Kidney glomerular epithelial cell (primary cell): Measurements from ENCODE around the gene CSF2.
"Not testable (repeated sequence)": the region's sequence is repeated elsewhere in the genome, so short reads cannot be mapped to it uniquely, and the experiment has no call there.

ENCODE experiments used
- DNase-seq: peaks from one replicate; lab custom pipeline; 2025; lab: John Stamatoyannopoulos, UW

The CSF2 gene

GRCh38 chr5:132090107-132090506 lies 16.5 kb downstream of the CSF2 start:
- peak; percentile 55 for DNase-seq

GRCh38 chr5:132093271-132093670 lies 19.7 kb downstream of the CSF2 start:
- no peak for DNase-seq

GRCh38 chr5:132094393-132095076 lies 20.9 kb downstream of the CSF2 start:
- peak; percentile 86 for DNase-seq

GRCh38 chr5:132095077-132095410 lies 21.5 kb downstream of the CSF2 start:
- no peak for DNase-seq

GRCh38 chr5:132095424-132095972 lies 21.9 kb downstream of the CSF2 start:
- no peak for DNase-seq

GRCh38 chr5:132096904-132097303 lies 23.3 kb downstream of the CSF2 start:
- no peak for DNase-seq

- peak; percentile 14 for DNase-seq
Measured at GRCh38 chr5:132098151-132098594, 24.6 kb downstream of the CSF2 start.

- no peak for DNase-seq
Measured at GRCh38 chr5:132098621-132099020, 25.0 kb downstream of the CSF2 start.

GRCh38 chr5:132099076-132099748 lies 25.6 kb downstream of the CSF2 start:
- DNase-seq = no peak

- DNase-seq = no peak
Measured at GRCh38 chr5:132099905-132100304, 26.3 kb downstream of the CSF2 start.

- no peak for DNase-seq
Measured at GRCh38 chr5:132100672-132101261, 27.2 kb downstream of the CSF2 start.

- no peak for DNase-seq
Measured at GRCh38 chr5:132101385-132101880, 27.8 kb downstream of the CSF2 start.

GRCh38 chr5:132102101-132102701 lies 28.6 kb downstream of the CSF2 start:
- DNase-seq = no peak

- no peak for DNase-seq
Measured at GRCh38 chr5:132102944-132103331, 29.3 kb downstream of the CSF2 start.

GRCh38 chr5:132103332-132103951 lies 29.9 kb downstream of the CSF2 start:
- DNase-seq = peak; percentile 66

- no peak for DNase-seq
Measured at GRCh38 chr5:132103969-132104391, 30.4 kb downstream of the CSF2 start.

- no peak for DNase-seq
Measured at GRCh38 chr5:132104556-132104955, 31.0 kb downstream of the CSF2 start.

- no peak for DNase-seq
Measured at GRCh38 chr5:132105688-132106087, 32.1 kb downstream of the CSF2 start.

- DNase-seq = not testable (repeated sequence)
Measured at GRCh38 chr5:132108495-132108894, 34.9 kb downstream of the CSF2 start.

- not testable (repeated sequence) for DNase-seq
Measured at GRCh38 chr5:132108957-132109356, 35.4 kb downstream of the CSF2 start.

- no peak for DNase-seq
Measured at GRCh38 chr5:132109494-132110053, 36.0 kb downstream of the CSF2 start.

- no peak for DNase-seq
Measured at GRCh38 chr5:132110195-132110594, 36.6 kb downstream of the CSF2 start.
